T-helper 1 cell treated with Interleukin-12 subunit alpha and Interleukin-12 subunit beta and Interleukin-4 antibody, amounts not matched to agents 30 ng/mL and 1 ng/mL, for 36 hours (primary cell): ENCODE measurements around the gene TMSB10. TPM values are rescaled to one million over a fixed set of nuclear protein-coding genes. Genes with fewer than 3 reads are reported as not detected.

ENCODE experiments used
- total RNA-seq: library from RNA; stranded (reverse); gene quantifications from 2 replicates; pipeline ENCODE4 v1.2.3, GENCODE V29; 2022

Gene TMSB10
- total RNA-seq, 1 donor from 2014 or later = 5,918 TPM

Other genes with a start within 250 kb of the TMSB10 start
- gene TRABD2A, start 24.6 kb upstream of the TMSB10 start, total RNA-seq = 65.2 and 66.6 TPM in 2 replicates
- 88.0 and 89.7 TPM in 2 replicates for gene KCMF1, start 65.5 kb downstream of the TMSB10 start, total RNA-seq
- not detected in 2 replicates for gene TCF7L1, start 227.7 kb downstream of the TMSB10 start, total RNA-seq